Stimulated activated CD8-positive, alpha-beta memory T cell treated with anti-CD3 and anti-CD28 coated beads, Interleukin-4, amount 100 ng/mL, for 24 hours (primary cell): Measurements from ENCODE around the gene DUSP8.

Source experiments
- DNase-seq: peaks from one replicate; pipeline ENCODE4 v3.0.0-alpha.2; 2020; ENCODE audit warnings: low read depth

Gene DUSP8

DNA sequence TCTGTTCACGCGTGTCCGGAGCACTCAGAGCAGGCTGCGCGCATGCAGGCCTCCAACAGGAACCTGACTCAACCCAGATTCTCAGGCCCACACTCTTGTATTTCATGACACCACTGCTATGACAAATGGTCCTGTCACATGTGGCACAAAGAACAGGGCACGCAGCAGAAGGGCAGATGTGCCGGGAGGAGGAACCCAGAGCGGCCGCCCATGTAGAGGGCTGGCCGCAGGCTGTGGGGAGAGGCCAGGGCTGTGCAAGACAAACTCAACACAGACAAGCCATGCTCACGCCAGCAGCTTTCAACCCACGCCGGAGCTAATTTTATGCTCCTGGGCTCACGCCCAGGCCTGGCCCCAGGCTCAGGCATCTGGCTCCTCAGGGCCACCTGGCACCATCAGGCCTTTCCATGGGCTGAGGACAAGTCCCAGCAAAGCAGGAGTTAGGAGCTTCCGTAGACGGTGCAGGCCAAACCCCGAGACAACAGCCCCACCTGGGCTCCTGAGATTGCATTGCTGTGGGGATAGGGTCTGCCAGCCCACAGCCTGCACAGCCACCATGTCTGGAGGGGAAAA is 40.0 kb downstream of the DUSP8 start:
- no peak for DNase-seq

DNA sequence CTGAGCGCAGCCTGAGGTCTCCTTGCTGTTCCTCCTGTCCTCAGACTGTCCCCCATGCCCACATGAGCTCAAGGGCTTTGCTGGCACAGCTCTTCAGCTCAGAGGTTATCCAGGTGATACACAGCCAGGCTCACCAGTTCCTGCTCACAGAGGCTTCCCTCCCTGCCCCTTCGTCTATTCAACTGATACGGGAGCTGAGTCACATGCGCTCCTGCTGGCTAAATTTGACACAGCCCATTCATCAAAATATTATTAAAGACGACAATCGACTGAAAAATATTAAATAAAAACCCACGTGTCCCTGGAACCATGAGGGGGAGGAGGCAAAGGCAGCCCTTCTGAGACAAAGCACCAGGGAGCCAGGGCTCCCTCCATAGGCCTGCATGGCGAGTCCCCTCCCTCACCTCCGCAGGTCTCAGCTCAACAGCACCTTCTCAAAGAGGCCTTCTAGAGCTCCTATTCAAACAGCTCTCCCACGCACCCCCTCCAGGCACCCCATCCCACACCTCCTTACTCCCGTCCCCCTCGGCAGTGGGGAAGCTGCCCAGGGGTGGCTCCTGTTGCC is 40.5 kb downstream of the DUSP8 start:
- DNase-seq = no peak

DNA sequence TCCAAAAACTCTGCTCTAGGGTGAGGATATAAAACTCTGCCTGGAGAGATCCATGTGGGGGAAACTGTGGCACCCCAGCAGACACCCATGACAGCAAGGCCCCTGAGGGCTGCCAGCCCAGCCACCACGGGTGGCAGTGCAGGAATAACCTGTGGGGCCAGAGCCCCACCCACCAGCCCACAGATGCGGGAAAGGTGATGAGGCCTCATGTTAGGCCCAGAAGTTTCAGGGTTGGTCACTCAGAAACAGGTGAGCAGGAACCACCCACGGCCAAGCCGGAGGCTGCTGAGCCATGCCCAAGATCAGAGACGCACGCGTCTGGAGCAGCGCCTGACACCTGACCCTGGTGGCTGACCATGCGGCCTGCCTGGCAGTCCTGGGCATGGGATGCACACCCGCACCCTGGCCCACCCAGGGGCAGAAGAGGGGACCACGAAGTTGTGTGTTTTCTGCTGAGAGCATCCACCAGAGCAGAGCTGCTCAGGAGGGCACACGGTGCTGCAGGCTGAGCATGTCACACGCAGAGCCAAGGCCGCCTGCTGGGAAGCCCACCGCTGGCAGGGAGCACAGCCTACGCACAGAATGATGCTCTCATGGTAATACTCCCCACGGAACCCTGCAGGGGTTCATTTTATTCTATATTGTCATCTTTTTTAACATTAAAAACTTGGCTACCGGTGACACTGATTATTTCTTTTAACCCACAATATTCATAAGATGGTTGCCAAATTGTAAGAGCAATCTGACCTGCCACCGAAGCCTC is 41.2 kb downstream of the DUSP8 start:
- DNase-seq = no peak

DNA sequence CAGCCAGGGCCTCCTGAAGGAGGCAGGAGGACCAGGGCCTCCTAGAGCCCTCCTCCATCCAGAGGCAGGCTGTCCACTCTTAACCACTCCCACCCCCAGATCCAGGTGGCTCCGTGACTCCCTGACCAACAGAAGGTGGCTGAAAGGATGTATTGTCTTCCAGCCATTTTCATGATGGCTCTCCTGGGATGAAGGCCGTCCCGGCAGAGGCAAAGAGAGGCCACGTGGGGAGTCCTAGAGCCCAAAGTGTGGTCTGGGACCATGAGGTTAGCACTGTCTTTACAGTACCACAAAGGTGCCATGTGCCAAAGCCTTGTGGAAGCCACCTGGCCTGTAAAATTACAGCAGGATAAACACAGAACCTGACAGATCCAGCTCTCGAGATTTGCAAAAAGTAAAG is 42.3 kb downstream of the DUSP8 start:
- no peak for DNase-seq

DNA sequence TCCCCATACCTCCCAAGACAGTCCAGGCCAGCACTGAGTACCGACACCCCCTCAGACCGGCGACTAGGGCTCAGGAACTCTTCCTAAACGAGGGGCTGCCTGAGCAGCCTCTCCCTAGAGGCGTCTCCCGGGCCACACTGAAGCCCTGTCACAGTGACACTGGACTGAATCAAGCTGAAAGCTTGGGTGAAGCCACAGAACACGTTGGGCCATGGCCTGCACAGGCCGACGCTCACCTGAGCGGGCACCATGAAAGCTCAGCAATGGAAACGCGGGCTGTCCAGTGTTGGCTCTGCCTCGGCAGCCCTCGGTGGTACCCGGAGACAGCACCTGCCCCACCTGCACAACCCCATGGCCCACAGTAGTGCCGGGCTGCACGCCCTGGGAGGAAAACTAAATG is 42.8 kb downstream of the DUSP8 start:
- no peak for DNase-seq

DNA sequence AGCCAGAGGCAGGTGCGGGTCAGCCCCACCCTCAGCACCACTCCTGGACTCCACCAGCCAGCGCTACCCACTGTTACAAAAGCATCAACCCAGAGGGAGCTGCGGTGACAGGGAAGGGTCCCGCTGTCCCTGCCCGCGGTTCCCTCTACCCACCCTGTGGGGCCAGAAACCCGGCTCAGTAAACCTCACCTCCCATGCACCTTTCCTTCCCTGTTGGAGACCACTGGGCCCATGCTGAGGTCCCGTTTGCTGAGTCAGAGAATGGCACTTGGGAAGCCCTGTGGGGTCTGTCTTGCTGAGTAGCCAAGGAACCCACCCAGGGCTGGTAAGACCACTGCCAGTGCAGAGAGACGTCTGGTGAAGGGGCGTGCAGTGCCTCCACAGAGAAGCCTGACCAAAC is 43.4 kb downstream of the DUSP8 start:
- DNase-seq = no peak

DNA sequence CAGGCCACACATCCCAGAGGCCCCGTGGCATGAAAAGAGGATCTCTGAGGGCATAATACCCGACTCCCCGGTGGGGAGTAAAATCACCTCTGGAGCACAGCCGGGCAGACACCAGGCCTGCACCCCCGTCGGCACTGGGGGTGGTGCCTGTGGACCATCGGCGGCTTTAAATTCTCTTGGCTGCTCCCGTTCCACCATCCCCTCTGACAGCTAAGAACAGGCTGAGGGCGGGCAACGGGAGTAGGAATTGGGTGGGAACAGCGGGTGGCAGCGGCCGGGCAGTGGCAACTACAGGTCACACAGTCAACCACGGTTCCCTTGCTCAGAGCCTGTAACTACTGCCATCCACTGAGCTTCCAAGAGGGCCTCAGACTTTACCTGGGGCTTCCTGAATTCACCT is 45.3 kb downstream of the DUSP8 start:
- DNase-seq = no peak

DNA sequence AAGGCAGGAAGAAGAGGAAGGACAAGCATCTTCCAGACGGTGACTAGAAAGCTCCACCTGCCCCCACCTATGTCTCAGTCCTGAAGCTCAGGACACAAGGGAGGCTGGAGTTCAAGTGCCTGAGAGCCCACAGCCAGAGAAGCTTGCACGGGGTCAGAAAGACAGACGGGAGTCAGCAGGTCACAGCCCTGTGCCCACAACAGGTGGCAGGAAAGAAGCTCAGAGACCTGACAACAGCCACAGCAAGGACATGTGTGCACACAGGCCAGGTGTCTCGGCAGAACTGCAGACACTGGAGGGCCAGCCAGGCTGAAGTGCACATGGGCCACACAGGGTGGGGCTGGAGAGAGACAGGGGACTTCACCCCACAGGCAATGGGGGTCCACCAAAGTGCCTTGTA is 48.3 kb downstream of the DUSP8 start:
- no peak for DNase-seq

DNA sequence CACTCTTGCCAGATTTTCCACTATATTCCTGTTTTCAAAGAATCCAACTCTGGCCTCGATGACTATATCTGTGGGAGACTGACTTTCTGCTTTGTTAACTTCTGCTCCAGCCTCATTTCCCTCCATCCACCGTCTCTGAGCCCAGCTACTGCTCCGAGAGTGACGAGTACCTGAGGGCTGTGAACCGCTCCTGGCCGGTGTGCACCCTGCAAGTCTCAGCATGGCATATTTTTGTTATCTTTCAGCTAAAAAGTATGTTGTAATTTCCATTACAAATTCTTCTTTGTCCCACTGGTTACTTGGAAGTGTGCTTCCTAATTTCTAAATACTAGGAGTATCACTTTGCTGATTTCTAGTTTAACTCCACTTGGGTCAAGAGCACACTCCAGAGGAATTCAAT is 49.0 kb downstream of the DUSP8 start:
- no peak for DNase-seq

DNA sequence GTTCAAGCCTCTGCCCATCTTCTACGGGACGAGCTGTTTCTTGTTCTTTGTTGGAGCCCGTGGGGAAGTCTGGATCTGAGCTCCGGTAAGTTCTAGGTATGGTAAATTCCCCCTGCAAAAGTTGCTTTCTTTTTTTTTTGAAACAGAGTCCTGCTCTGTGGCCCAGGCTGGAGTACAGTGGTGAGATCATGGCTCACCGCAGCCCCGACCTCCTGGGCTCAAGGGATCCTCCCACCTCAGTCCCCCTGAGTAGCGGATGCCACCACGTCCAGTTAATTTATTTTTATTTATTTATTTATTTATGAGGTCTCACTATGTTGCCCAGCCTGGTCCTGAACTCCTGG is 50.0 kb downstream of the DUSP8 start:
- DNase-seq = no peak

DNA sequence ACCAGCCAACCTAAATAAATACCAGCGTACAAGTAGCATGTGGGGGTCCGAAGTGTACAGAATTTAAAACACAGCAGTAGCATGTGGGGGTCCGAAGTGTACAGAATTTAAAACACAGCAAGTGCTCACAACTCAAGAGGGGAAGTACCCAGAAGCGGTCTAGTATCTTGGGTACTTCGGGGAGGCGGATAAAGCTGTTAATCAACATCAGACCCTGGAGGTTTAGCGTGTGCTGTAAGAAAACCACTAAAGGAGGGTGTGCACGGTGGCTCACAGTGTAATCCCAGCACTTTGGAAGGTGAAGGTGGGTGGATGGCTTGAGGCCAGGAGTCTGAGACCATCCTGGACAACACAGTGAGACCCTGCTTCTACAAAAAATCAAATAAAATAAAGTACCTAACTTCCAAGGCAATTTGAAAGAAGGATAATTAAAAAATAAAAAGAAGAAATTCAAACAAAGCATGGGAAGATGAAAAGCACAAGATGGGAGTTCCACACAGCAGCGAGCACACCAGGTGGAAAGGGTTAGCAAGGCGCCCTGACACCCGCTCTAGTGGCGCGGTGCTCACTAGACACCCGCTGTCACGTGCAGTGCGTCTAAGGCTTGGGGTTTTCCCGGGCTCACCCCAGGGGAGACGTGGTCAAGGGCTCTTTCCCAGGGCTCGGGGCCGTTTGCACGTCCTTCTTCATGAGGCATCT is 50.5 kb downstream of the DUSP8 start:
- no peak for DNase-seq

DNA sequence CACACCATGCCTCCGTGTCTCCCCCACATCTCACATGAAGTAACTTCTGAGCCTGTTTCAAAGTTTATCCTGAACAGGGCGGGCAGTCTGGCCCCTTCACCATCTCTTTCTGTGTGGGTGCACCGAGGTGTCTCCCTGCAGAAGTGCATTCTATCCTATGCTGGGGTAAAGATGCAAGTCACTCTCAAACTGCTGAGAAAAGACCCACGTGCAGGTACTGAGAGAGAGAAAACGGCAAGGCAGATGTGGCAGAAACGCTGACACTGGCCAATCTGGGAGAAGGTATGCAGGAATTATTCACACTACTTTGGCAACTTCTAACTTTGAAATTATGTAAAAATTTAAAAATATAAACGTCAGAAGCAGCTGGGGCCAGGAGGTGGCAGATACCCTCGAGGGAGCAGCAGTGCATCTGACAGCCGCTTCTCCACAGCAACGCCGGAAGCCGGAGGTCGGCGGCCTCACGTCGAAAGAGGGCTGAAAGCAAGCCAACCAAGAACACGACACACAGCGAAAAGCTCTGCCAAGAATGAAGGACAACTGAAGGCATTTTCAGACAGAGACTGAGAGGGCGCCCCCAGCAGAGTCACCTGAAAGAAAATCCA is 51.3 kb downstream of the DUSP8 start:
- DNase-seq = no peak

DNA sequence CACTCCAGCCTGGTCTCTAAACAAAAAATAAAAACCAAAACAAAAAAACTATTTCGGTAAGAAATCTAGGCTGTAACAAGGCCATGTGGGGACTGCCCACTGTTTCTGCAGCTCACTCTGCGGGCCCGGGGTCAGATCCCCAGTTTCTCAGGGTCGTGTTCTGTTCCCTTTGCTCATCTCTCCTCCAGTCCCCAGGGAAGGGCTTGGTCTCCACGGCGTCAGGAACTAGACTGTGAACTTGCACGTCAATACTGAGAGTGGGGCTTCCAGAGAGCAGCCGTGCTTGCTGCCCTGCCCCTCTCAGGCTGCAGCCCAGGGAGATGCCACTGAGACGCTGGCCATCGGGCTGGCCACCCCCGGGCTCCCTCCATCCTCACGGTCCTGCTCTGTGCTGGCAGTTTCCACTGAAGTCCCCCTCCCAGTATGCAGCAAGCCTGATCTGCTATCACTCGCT is 51.8 kb downstream of the DUSP8 start:
- DNase-seq = no peak

DNA sequence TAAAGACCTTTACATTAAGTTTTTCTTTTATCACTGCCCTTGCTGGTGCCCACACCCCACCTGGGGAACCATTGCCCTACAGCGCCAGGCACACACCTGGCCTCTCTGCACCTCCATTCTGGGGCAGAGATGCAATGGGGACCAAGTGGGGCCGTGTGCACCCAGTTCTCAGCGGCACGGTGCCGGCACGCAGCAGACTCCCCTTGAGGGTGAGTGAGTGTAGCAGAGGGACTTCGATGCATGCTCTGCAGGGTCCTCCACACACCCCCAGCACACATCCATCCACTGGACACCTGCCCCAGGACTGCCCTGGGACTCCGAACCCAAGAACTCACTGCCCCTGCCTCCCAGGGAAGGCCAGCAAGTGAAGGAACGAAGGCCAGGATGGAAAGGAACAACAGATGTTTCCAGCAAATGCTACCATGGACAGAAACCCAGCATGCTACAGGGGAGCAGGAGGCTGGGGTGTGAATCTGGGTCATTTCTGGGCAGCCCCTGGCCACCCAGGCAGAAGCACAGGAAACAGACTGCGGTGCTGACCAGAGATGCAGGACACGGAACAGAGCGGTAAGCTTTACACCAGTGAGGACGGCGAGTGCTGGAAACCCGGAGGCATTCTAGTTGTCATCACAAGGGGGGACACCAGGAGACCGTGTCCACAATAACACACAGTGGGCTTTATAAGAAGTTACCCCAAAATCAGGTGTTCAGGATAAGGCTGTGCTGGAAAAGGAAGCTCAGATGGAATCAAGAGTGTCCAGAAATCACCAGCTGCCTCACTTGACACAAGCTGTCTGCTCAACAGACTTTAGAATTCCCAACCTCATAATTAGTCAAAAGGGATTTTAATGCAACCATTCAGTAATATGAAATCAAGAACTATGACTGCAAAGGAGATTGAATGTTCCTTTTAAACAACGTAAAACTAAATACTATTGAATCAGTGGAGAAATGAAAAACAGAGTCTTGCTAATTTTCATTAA is 52.8 kb downstream of the DUSP8 start:
- DNase-seq = no peak

DNA sequence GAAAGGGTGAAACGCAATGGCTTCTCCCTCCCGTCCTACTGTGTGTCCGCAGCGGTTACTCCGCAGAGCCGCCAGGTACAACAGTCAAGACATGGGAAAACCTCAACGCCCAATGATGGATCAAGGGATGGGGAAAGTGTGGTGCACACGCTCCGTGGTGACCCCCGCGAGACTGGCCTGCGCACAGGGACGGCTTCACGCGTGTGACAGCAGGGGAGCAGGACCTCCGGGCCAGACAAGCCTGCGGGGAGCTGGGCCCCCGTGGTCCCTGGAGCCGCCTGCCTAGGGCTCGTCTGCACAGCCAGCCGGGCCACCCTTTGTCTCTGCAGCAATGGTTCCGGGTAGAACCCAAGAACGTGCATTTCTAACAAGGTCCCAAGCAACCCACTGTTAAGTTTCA is 53.8 kb downstream of the DUSP8 start:
- no peak for DNase-seq

DNA sequence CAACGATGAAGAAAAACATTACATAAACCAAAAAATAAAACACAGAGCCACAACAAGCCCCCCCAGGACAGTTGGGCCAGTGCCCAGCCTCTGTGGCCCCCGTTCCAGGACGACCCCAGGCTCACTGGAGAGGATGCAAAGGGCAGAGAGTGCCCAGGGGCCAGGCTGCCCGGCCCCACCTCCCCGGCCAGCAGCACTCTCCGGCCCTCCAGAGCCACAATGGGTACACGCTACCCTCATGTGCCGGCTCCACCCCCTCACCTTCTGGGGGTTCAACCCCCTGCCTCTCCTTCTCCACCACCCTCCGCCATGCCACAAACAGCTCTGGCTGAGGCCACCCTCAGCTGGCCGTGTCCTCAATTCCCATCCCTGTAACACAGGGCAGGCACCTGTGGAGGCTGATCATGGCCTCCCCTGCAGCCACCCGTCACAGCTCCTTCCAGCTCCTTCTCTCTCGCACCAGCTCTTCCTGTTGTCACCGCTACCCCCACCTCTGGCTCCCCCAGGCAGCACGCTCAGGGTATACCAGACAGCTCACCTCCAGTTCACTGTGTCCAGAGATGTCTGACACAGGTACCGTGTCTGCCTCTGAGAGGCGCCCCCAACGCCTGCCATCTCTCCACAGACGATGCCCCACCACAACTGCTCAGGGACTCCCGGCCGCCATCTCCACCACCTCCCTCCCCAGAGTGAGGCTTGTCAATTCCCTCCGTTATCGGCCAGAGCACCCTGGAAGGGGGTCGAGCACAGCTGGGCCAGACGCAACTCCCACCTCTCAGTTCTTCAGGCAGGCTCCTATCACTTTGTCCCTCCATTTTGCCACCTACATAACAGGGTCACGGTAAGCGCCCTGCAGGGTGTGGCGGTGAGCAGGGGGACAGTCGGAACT is 54.7 kb downstream of the DUSP8 start:
- DNase-seq = no peak

DNA sequence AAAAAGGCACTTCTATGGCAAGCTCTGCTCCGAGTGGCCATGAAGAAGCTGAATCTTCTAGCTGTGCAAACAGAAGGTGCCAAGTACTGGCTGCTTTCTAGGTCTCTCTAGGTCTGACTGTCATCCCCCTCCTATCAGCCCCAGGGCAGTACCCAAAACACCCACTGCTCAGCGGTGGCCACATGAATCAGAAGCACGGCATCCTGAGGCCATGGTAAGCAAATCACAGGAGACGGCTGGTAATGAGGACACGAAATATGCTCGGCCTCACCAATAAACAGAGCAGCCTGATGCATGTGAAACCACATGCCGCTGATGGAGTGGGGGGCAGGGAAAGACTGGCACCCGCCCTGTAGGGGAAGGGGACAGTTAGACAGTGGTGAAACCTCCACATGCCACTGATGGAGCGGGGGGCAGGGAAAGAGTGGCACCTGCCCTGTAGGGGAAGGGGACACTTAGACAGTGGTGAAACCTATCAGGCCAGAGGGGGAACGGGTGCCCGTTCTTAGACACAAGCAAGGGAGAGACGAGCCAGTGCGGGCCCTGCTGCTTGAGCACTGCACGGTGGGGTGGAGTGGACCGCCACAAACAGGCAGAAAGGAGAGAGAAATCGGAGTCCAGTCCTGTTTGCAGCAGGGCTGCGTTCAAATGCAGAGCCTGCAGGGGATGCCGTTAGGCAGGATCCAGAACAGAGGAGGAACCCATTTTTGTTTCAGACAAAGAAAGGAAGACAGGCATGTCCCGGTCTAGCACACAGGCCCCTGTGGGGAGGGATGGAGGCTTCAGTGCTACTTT is 55.6 kb downstream of the DUSP8 start:
- DNase-seq = no peak

DNA sequence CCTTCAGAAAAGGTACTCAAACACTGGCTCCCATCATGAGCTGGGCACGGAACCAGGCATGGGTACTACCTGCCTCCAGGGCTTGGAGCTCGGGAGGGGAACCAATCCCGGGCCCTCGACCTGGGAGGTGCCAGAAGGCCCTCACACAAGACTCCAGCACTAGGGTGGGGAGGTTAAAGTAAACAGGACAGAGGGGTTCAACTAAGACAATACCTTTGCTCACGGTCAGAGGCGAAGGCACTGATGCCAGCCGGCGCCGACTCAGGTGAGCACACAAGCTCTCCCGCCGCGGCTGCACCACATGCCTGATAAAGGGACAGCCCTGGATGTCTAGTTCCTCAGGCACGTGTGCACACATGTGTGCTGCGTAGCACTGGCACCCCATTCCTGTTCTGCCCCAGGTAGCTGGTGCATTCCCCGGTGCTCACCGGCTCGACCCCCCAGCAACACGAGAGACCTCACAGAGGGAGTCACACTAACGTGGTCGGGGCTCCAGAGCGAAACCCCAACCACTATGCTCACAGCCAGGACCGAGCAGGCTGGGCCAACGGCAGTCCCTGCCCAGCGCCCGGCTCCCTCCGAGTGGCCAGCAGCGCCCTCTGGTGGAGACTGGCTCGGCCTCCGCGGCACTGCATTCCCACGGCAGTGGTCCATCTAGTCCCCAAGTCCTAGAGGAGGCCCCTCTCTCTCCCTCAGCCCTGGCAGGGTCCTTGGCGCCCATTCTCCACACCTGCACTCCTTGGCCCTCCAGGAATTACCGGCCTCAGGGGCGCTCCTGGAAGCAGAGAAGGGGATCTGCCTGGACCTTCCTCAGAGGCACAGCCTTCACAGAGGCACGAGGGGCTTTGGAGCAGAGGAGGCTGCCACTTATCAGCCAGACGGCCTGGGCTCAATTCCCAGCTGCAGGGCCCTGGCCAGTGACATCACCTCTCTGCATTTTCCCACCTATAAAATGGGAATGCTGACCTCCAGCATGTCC is 56.7 kb downstream of the DUSP8 start:
- peak; percentile 65 for DNase-seq
